B cell (primary cell): ENCODE results near the gene CDKAL1. TPM values are rescaled to one million over a fixed set of nuclear protein-coding genes. Genes with fewer than 3 reads are reported as not detected.

Experiments
- ATAC-seq: fragments of 200-7000 bp; cut with Tn5 transposase; one replicate; pipeline ENCODE4 v1.10.0; 2021; ENCODE audit warnings: low read depth, mild to moderate bottlenecking, moderate number of reproducible peaks, moderate library complexity
- CTCF ChIA-PET: fragments of 350-600 bp; sonication (Branson Sonifier 250); formaldehyde crosslinking; loops from one replicate; lab custom pipeline; 2021; ENCODE audit warnings: antibody characterized with exemption, inconsistent platforms; lab: Charles Lee
- POLR2A ChIA-PET: fragments of 350-600 bp; sonication (Branson Sonifier 250); formaldehyde crosslinking; loops from one replicate; lab custom pipeline; 2021; ENCODE audit warnings: antibody characterized with exemption; lab: Charles Lee
- DNase-seq: peaks from one replicate; pipeline ENCODE4 v3.0.0; 2013
- H2AFZ ChIP-seq: 2 replicates; pipeline ENCODE4 v1.6.1; 2012; ENCODE audit warnings: mild to moderate bottlenecking, low read depth, low read length; ENCODE audit not compliant: insufficient read depth, poor library complexity, severe bottlenecking
- H3K27ac ChIP-seq, 2 donors: 1 replicate in 1 of 2; 2 replicates in 1 of 2; pipeline ENCODE4 v1.5.1; 2012 to 2013; ENCODE audit warnings: low read length in 2 of 2, mild to moderate bottlenecking in 2 of 2, moderate library complexity in 1 of 2
- H3K27me3 ChIP-seq, 4 experiments: fragments of 200-600 bp in 1 of 4; sonication (generic) in 1 of 4; replicated peaks in 1 of 4; 1 replicate in 2 of 4; 2 replicates in 2 of 4; pipeline versions ENCODE4 v1.6.1 to v1.7.0; 2013 to 2016; ENCODE audit warnings: low read length in 3 of 4, mild to moderate bottlenecking in 2 of 4, mixed read lengths in 1 of 4, moderate library complexity in 1 of 4; ENCODE audit not compliant: insufficient read depth in 4 of 4, control insufficient read depth in 3 of 4; ENCODE audit errors: control extremely low read depth in 1 of 4
- H3K36me3 ChIP-seq, 2 experiments: replicated peaks in 1 of 2; 1 replicate in 1 of 2; 2 replicates in 1 of 2; pipeline versions ENCODE4 v1.6.1 to v1.7.1; 2013; ENCODE audit warnings: low read length in 1 of 2; ENCODE audit not compliant: insufficient read depth in 2 of 2, control insufficient read depth in 1 of 2; ENCODE audit errors: control extremely low read depth in 1 of 2, extremely low read depth in 1 of 2
- H3K4me1 ChIP-seq, 2 donors: fragments of 200-600 bp in 1 of 2; sonication (generic) in 1 of 2; 1 replicate in 1 of 2; 2 replicates in 1 of 2; pipeline versions ENCODE4 v1.5.1 to v1.6.1; 2013 to 2017; ENCODE audit warnings: low read length in 2 of 2; ENCODE audit not compliant: control insufficient read depth in 2 of 2, insufficient read depth in 2 of 2
- H3K4me2 ChIP-seq: replicated peaks from 2 replicates; pipeline ENCODE3; 2012; ENCODE audit warnings: mild to moderate bottlenecking, low read depth, low read length; ENCODE audit not compliant: poor library complexity, severe bottlenecking
- H3K4me3 ChIP-seq, 5 experiments: fragments of 200-600 bp in 1 of 5; sonication (generic) in 1 of 5; 1 replicate in 3 of 5; 2 replicates in 2 of 5; pipeline versions ENCODE4 v1.5.1 to v1.7.0; 2011 to 2016; ENCODE audit warnings: low read length in 4 of 5, mild to moderate bottlenecking in 4 of 5, low read depth in 2 of 5, control low read depth in 1 of 5, moderate library complexity in 1 of 5; ENCODE audit not compliant: insufficient read depth in 1 of 5; ENCODE audit errors: control extremely low read depth in 1 of 5, extremely low read depth in 1 of 5
- H3K79me2 ChIP-seq: fragments of 200-600 bp; sonication (generic); one replicate; pipeline ENCODE4 v1.6.0; 2016; ENCODE audit warnings: low read length; ENCODE audit not compliant: control insufficient read depth, insufficient read depth
- H3K9ac ChIP-seq: fragments of 200-600 bp; sonication (generic); 2 replicates; pipeline ENCODE4 v1.6.1; 2017; ENCODE audit warnings: mild to moderate bottlenecking, low read length, moderate library complexity
- H3K9me3 ChIP-seq, 3 donors: one replicate each; pipeline versions ENCODE4 v1.6.1 to v1.7.1; 2013; ENCODE audit warnings: low read length in 2 of 3; ENCODE audit not compliant: control insufficient read depth in 2 of 3, insufficient read depth in 1 of 3; ENCODE audit errors: control extremely low read depth in 1 of 3
- H4K20me1 ChIP-seq: 2 replicates; pipeline ENCODE4 v1.6.0; 2012; ENCODE audit warnings: mild to moderate bottlenecking, low read length; ENCODE audit not compliant: insufficient read depth, control insufficient read depth, poor library complexity, severe bottlenecking
- H3K27ac Mint-ChIP-seq: one replicate; pipeline ENCODE4 v1.8.0; 2021; ENCODE audit warnings: mixed read lengths
- H3K27me3 Mint-ChIP-seq: one replicate; pipeline ENCODE4 v1.8.0; 2021; ENCODE audit warnings: mixed read lengths
- H3K4me1 Mint-ChIP-seq: one replicate; pipeline ENCODE4 v1.8.0; 2021; ENCODE audit warnings: mixed read lengths
- H3K4me3 Mint-ChIP-seq: one replicate; pipeline ENCODE4 v1.8.0; 2021; ENCODE audit warnings: mixed read lengths
- H3K9me3 Mint-ChIP-seq: one replicate; pipeline ENCODE4 v1.8.0; 2022; ENCODE audit warnings: mixed read lengths; ENCODE audit not compliant: insufficient read depth
- CTCF ChIP-seq: fragments of 200-600 bp; IDR thresholded peaks from one replicate; pipeline ENCODE4 v1.8.0; 2022; ENCODE audit warnings: antibody characterized with exemption, mild to moderate bottlenecking
- EZH2 ChIP-seq: IDR thresholded peaks from 2 replicates; pipeline ENCODE4 v1.6.1; 2012; ENCODE audit warnings: borderline replicate concordance, low read depth, mild to moderate bottlenecking, moderate library complexity, low read length; ENCODE audit not compliant: insufficient read depth, poor library complexity, severe bottlenecking
- WGBS: methylation state at CpG from one replicate; pipeline ENCODE4 v1.1.5; 2013; ENCODE audit warnings: missing lambda C conversion rate; ENCODE audit not compliant: insufficient coverage; 5-methylcytosine and 5-hydroxymethylcytosine counted together
- intact Hi-C: fragments of 100-400 bp; cut with micrococcal nuclease; formaldehyde crosslinking; loops from one replicate; pipeline ENCODE4 v1.10.0; 2022
- polyA plus RNA-seq: library from polyadenylated mRNA; depleted of rRNA; stranded (reverse); fragments of >200 nt; gene quantifications from 2 replicates; pipeline ENCODE4 v1.2.3, GENCODE V29; 2012
- total RNA-seq, 2 donors: library from RNA; stranded (reverse); fragments of 120-200 nt in 1 of 2; gene quantifications; 1 replicate in 1 of 2; 2 replicates in 1 of 2; pipeline versions ENCODE4 v1.2.3 to v1.2.4, GENCODE V29; 2013 to 2022

Gene CDKAL1
- total and polyA plus RNA-seq, 2 donors (not counting 1 experiment from before 2014, with no cell fraction given) = 6.1 to 33.3 TPM

- Mint-ChIP-seq H3K27me3 (no peaks in the 10 kb centered on the region), H3K27ac (no peak overlapping the region), H3K4me3 (no peak overlapping the region), H3K4me1 (peaks cover 8% of the 10 kb centered on the region), H3K9me3 (no peaks in the 10 kb centered on the region)
- H3K4me2 ChIP-seq = no peak overlapping the region
- ChIA-PET CTCF (interaction anchor here (0.7 kb wide), 1 partner anchor 245 kb away, joined by 3 read pairs; no protein-coding TSS in a partner anchor), POLR2A (no interaction called here)
- no peaks in the 10 kb centered on the region for H4K20me1 ChIP-seq
- peaks cover 4 to 6% of the 10 kb centered on the region in 2 donors for H3K4me1 ChIP-seq
- H3K27me3 ChIP-seq = no peaks in the 10 kb centered on the region
- H3K79me2 ChIP-seq = no peaks in the 10 kb centered on the region
- ATAC-seq (no peak), DNase-seq (no peak)
- intact Hi-C loops = no loop called here
- no peak overlapping the region for H3K4me3 ChIP-seq
- TF ChIP-seq CTCF (no peak), EZH2 (no peak)
- peaks cover 0 to 4% (median 0%) of the 10 kb centered on the region in 3 donors for H3K9me3 ChIP-seq
- H3K27ac ChIP-seq = no peak overlapping the region
- 75% methylated on average over 2 of the region's 3 CpGs for WGBS
- H3K9ac ChIP-seq = no peak overlapping the region
- H2AFZ ChIP-seq = no peak overlapping the region
- H3K36me3 ChIP-seq = no peaks in the 10 kb centered on the region
Observed at GRCh38 chr6:21116736-21117135, 582.5 kb downstream of the CDKAL1 start.

- Histone ChIP-seq H3K27me3 (no peaks in the 10 kb centered on the region), H3K9ac (no peak overlapping the region), H3K4me3 (no peak overlapping the region), H3K36me3 (no peaks in the 10 kb centered on the region), H3K9me3 (peaks cover 0 to 4% (median 0%) of the 10 kb centered on the region in 3 donors), H3K4me1 (no peaks in the 10 kb centered on the region), H3K79me2 (no peaks in the 10 kb centered on the region), H2AFZ (no peak overlapping the region), H4K20me1 (no peaks in the 10 kb centered on the region), H3K27ac (no peak overlapping the region), H3K4me2 (no peak overlapping the region)
- ATAC-seq = no peak
- intact Hi-C loops = no loop called here
- no peak overlapping the region for H3K4me3 Mint-ChIP-seq
- DNase-seq = no peak
- H3K27me3 Mint-ChIP-seq = no peaks in the 10 kb centered on the region
- 100% methylated on average over 1 of the region's 5 CpGs for WGBS
- no peaks in the 10 kb centered on the region for H3K9me3 Mint-ChIP-seq
- no peak overlapping the region for H3K27ac Mint-ChIP-seq
- POLR2A ChIA-PET = no interaction called here
- H3K4me1 Mint-ChIP-seq = no peaks in the 10 kb centered on the region
- CTCF ChIA-PET = interaction anchor here (1.0 kb wide), 1 partner anchor 13 kb away, joined by 4 read pairs; no protein-coding TSS in a partner anchor
- TF ChIP-seq CTCF = no peak
- TF ChIP-seq EZH2 = no peak
Observed at GRCh38 chr6:21118216-21118780, 584.0 kb downstream of the CDKAL1 start.
